ENCODE data around the gene DPYD. TPM values are rescaled to one million over a fixed set of nuclear protein-coding genes. Genes with fewer than 3 reads are reported as not detected.

Gene DPYD
- total RNA-seq, 1 donor from 2014 or later = 12.8 TPM

- Mint-ChIP-seq H3K4me3 (ENCODE audit: unreplicated experiment) (no peak overlapping the region), H3K4me1 (ENCODE audit: low read depth, unreplicated experiment) (no peaks in the 10 kb centered on the region), H3K9me3 (ENCODE audit: unreplicated experiment) (no peaks in the 10 kb centered on the region), H3K36me3 (ENCODE audit: unreplicated experiment) (peaks cover 5% of the 10 kb centered on the region), H3K27ac (ENCODE audit: unreplicated experiment) (no peak overlapping the region), H3K27me3 (ENCODE audit: unreplicated experiment) (no peaks in the 10 kb centered on the region)
- no peak for DNase-seq
- TF ChIP-seq, protein P1, sequence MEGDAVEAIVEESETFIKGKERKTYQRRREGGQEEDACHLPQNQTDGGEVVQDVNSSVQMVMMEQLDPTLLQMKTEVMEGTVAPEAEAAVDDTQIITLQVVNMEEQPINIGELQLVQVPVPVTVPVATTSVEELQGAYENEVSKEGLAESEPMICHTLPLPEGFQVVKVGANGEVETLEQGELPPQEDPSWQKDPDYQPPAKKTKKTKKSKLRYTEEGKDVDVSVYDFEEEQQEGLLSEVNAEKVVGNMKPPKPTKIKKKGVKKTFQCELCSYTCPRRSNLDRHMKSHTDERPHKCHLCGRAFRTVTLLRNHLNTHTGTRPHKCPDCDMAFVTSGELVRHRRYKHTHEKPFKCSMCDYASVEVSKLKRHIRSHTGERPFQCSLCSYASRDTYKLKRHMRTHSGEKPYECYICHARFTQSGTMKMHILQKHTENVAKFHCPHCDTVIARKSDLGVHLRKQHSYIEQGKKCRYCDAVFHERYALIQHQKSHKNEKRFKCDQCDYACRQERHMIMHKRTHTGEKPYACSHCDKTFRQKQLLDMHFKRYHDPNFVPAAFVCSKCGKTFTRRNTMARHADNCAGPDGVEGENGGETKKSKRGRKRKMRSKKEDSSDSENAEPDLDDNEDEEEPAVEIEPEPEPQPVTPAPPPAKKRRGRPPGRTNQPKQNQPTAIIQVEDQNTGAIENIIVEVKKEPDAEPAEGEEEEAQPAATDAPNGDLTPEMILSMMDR (IDR thresholded peaks at IDR 0.05; ENCODE audit: partially characterized antibody, unreplicated experiment) = no peak
Measured at GRCh38 chr1:97164276-97164639, 756.6 kb downstream of the DPYD start.

DNA sequence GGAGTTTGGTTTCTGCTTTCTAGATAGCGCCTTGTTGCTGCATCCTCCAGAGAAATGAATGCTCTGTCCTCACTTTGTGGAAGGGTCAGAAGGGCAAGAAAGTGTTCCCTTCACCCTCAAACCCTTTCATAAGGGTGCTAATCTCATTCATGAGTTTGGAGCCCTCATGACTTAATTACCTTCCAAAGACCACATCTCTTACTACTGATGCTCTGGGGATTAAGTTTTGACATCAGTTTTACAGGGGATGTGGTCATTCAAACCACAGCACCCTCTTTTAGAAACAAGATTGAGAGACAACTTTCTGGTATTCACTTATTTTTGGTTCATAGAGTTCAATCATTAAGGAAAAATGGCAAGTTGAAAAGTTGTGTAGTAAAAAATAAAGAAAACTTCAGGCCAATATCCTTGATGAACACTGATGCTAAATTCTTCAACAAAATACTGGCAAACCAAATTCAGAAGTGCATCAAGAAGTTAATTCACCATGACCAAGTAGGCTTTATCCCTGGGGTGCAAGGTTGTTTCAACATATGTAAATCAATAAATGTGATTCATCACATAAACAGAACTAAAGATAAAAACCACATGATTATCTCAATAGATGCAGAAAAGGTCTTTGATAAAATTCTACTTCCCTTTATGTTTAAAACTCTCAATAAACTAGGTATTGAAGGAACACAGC is 757.1 kb downstream of the DPYD start:
- DNase-seq = no peak
- Mint-ChIP-seq H3K4me1 (ENCODE audit: low read depth, unreplicated experiment) (peaks cover under 1% of the 10 kb centered on the region), H3K9me3 (ENCODE audit: unreplicated experiment) (no peaks in the 10 kb centered on the region), H3K36me3 (ENCODE audit: unreplicated experiment) (peaks cover 5% of the 10 kb centered on the region), H3K27me3 (ENCODE audit: unreplicated experiment) (no peaks in the 10 kb centered on the region), H3K4me3 (ENCODE audit: unreplicated experiment) (no peak overlapping the region), H3K27ac (ENCODE audit: unreplicated experiment) (no peak overlapping the region)
- TF ChIP-seq, protein P1 (IDR thresholded peaks at IDR 0.05; ENCODE audit: partially characterized antibody, unreplicated experiment) = no peak

DNA sequence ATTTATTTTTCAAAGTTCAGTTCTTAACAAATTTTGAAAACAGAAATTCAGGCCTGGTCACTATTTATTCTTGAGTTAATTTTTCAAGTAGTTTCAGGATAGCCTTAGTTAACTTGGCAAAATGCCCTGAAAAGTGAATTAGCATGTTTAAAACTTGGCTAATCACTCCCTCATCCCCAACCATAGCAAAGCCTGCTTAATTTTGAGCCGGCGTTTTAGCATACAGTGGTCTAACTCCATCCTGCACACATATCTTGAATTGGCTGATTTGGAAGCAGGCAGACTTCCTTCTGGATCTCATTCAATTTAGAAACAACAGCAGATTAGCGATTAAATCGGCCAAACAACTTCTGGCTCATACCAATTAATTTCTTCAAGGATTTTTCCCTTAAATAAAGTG is 760.0 kb downstream of the DPYD start:
- no peak for DNase-seq
- Mint-ChIP-seq H3K4me1 (ENCODE audit: low read depth, unreplicated experiment) (peaks cover 6% of the 10 kb centered on the region), H3K27ac (ENCODE audit: unreplicated experiment) (no peak overlapping the region), H3K9me3 (ENCODE audit: unreplicated experiment) (no peaks in the 10 kb centered on the region), H3K27me3 (ENCODE audit: unreplicated experiment) (no peaks in the 10 kb centered on the region), H3K4me3 (ENCODE audit: unreplicated experiment) (no peak overlapping the region), H3K36me3 (ENCODE audit: unreplicated experiment) (peaks cover 5% of the 10 kb centered on the region)
- TF ChIP-seq, protein P1 (IDR thresholded peaks at IDR 0.05; ENCODE audit: partially characterized antibody, unreplicated experiment) = no peak

GRCh38 chr1:97159342-97159741 is 761.5 kb downstream of the DPYD start:
- peaks cover 2% of the 10 kb centered on the region for H3K36me3 Mint-ChIP-seq (ENCODE audit: unreplicated experiment)
- no peaks in the 10 kb centered on the region for H3K9me3 Mint-ChIP-seq (ENCODE audit: unreplicated experiment)
- H3K4me3 Mint-ChIP-seq (ENCODE audit: unreplicated experiment) = no peak overlapping the region
- DNase-seq = no peak
- H3K27me3 Mint-ChIP-seq (ENCODE audit: unreplicated experiment) = no peaks in the 10 kb centered on the region
- TF ChIP-seq, protein P1 (IDR thresholded peaks at IDR 0.05; ENCODE audit: partially characterized antibody, unreplicated experiment) = no peak
- no peak overlapping the region for H3K27ac Mint-ChIP-seq (ENCODE audit: unreplicated experiment)
- peaks cover 6% of the 10 kb centered on the region for H3K4me1 Mint-ChIP-seq (ENCODE audit: low read depth, unreplicated experiment)

GRCh38 chr1:97158691-97159096 is 762.1 kb downstream of the DPYD start:
- TF ChIP-seq, protein P1 (IDR thresholded peaks at IDR 0.05; ENCODE audit: partially characterized antibody, unreplicated experiment) = no peak
- H3K9me3 Mint-ChIP-seq (ENCODE audit: unreplicated experiment) = no peaks in the 10 kb centered on the region
- H3K36me3 Mint-ChIP-seq (ENCODE audit: unreplicated experiment) = no peaks in the 10 kb centered on the region
- H3K27me3 Mint-ChIP-seq (ENCODE audit: unreplicated experiment) = no peaks in the 10 kb centered on the region
- H3K4me3 Mint-ChIP-seq (ENCODE audit: unreplicated experiment) = no peak overlapping the region
- no peak for DNase-seq
- H3K27ac Mint-ChIP-seq (ENCODE audit: unreplicated experiment) = no peak overlapping the region
- H3K4me1 Mint-ChIP-seq (ENCODE audit: low read depth, unreplicated experiment) = peaks cover 6% of the 10 kb centered on the region

Measured in glutamatergic neuron (in vitro differentiated cells).